Fibroblast of lung (primary cell): ENCODE results near the gene SIDT2.

ENCODE experiments used
- EZH2 ChIP-seq: IDR thresholded peaks from 2 replicates; pipeline ENCODE4 v1.5.1; 2012; ENCODE audit warnings: low read length, control low read depth, mild to moderate bottlenecking; ENCODE audit errors: missing control alignments
- TF ChIP-seq, protein P1 (sequence below), 2 donors: IDR thresholded peaks in 1 of 2; conservative IDR thresholded peaks in 1 of 2; 1 replicate in 1 of 2; 2 replicates in 1 of 2; pipeline ENCODE4 v1.5.1; 2011 to 2012; ENCODE audit warnings: low read length in 2 of 2, control low read depth in 1 of 2, inconsistent platforms in 1 of 2, low read depth in 1 of 2, mild to moderate bottlenecking in 1 of 2

DNA sequence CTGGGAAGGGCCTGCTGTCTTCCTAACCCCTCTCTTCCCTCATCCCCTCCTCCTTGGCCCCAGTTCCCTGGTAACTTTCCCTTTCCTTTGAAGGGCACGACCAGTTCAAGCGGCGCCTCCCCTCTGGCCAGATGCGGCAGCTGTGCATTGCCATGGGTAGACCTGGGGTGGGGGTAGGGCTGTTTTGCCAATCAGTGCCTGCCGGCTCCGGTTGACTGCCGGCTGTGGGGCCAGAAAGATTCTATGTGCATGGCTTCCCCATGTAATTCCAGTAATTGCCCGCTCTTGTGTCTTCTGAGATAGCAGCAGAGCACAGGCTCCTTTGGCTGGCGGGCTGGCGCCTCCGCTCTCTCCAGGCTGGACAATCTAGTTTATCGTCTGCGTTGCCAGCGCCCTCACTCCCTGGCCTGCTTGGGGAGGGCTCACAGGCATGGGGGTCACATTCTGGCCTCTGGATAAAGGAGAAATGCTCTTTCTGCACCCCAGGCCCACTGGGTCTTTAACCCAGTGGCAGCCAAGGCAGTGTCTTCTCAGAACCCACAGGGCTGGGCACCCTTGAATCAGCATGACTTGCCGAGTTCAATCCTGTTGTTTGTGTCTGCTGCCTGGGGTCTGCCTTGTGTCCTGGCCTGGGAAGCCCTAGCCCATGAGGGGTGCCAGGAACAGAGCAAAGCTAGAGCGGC lies 9.4 kb downstream of the SIDT2 start:
- TF ChIP-seq, protein P1, sequence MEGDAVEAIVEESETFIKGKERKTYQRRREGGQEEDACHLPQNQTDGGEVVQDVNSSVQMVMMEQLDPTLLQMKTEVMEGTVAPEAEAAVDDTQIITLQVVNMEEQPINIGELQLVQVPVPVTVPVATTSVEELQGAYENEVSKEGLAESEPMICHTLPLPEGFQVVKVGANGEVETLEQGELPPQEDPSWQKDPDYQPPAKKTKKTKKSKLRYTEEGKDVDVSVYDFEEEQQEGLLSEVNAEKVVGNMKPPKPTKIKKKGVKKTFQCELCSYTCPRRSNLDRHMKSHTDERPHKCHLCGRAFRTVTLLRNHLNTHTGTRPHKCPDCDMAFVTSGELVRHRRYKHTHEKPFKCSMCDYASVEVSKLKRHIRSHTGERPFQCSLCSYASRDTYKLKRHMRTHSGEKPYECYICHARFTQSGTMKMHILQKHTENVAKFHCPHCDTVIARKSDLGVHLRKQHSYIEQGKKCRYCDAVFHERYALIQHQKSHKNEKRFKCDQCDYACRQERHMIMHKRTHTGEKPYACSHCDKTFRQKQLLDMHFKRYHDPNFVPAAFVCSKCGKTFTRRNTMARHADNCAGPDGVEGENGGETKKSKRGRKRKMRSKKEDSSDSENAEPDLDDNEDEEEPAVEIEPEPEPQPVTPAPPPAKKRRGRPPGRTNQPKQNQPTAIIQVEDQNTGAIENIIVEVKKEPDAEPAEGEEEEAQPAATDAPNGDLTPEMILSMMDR (conservative IDR thresholded peaks at IDR 0.05 in 1 of 2, IDR thresholded peaks at IDR 0.05 in 1 of 2; ENCODE audit: low read depth in 1 of 2, low read length in 2 of 2), result no peak
- no peak for TF ChIP-seq EZH2
